Stimulated activated CD4-positive, alpha-beta T cell treated with anti-CD3 and anti-CD28 coated beads, TNF-alpha, amount 100 ng/mL, for 48 hours (primary cell): ENCODE results near the gene PDGFD.

Experiments used
- DNase-seq, 3 donors: peaks; one replicate each; pipeline ENCODE4 v3.0.0-alpha.2; 2020; ENCODE audit warnings: low read depth in 3 of 3

Gene PDGFD

GRCh38 chr11:104145062-104145461 is 18.9 kb downstream of the PDGFD start:
- no peak for DNase-seq

DNA sequence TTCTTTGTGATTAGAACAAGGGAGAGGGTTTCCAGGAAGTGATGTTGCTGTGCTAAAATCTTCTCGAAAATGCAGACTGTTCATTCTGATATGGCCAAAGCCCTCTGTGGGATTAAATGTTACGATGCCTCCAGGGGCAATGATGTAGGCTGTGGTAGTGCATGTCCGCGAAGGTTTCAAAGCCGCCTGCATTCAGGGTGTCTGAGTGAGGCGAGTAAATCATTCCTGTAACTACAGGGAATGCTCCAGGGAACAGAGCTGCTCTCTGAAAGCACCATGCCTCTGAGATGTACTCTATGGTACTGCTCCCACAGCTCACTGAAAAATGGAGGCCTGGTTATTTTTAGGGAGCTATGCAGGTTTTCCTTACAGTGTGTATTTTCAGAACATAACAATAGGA is 21.2 kb downstream of the PDGFD start:
- DNase-seq, result no peak

GRCh38 chr11:104136861-104137260 is 27.1 kb downstream of the PDGFD start:
- DNase-seq, result no peak

GRCh38 chr11:104134745-104135144 is 29.2 kb downstream of the PDGFD start:
- no peak for DNase-seq

DNA sequence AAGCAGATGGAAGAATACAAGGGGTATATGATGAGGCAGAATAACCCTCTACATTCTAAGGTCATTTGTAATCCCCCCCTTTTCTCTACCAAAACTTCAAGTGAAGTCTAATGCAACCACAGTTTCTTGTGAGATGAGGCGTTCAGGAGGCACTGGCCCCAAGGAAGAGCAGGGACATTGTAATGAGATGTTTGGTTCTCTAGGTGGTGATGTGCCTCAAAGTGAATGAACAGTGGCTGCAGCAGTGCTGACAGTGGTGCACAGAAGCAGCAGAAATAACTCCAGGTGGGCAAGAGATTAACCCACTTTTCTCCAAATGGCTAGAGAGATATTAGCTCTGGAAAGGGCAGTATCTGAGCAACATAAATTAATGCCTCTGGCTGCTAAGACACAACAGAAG is 33.8 kb downstream of the PDGFD start:
- DNase-seq, result no peak

DNA sequence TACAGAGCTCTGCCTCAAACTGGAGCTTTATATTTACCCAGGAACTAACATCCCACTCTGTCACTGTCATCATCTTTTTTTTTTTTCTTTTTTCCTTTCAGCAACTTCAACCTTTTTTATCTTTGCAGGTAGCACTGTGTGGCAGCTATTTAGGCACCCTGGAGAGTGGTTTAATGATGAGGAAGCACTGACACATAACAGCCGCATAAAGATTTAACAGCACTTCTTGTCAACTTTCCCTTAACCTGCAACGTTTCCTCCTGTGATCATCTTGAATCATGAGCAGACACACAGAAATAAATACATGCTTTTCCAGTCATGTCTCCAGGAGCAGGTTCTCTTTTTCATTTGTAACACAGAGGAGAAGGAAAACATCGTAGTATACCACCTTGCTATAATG is 34.8 kb downstream of the PDGFD start:
- no peak for DNase-seq

GRCh38 chr11:104127828-104128227 is 36.1 kb downstream of the PDGFD start:
- no peak for DNase-seq

DNA sequence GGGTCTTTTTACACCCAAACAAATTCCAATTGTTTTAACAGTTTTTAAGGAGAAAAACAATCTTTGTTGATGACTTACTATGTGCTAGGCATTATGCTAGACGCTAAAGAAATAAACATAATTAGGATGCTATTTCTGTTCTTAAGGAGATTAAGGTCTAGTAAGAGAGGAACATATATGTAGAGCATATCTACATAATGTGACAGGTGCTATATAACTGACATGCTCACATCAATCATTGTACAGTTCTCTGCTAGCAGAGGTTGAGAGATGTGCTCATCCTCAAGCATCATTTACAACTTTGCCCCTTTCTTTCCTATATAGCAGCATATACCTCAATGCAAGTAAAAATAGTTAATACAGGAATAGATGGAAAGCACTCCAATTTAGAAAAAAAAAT is 37.5 kb downstream of the PDGFD start:
- DNase-seq, result no peak

- DNase-seq, result no peak
These were observed 39.0 kb downstream of the PDGFD start for GRCh38 chr11:104124979-104125378.

GRCh38 chr11:104122836-104123235 is 41.1 kb downstream of the PDGFD start:
- no peak for DNase-seq

DNA sequence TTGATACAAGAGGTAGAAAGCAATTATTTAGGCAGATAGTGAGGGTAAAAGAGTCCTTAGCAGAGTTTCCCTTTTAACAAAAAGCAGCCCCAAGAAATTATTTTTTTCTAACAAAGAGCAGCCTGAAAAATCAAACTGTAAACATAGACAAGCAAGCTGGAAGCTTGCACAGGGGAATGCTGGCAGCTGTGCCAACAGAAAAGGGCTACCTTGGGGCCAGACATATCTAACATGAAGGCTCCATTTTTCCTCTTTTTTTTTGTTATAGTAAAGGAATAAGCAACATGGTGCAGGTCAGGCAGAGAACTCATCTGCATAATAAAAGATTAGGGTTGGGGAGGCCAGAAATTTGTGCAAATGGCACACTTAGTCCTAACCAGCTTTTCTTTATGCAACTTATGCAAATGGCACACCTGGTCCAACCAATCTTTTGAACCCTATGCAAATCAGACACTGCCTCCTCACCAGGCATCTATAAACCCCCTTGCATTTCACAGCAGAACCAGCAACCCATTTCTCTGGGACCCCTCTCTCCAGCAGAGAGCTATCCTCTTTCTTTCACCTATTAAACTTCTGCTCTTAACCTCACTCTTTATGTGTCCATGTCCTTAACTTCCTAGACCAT is 41.8 kb downstream of the PDGFD start:
- DNase-seq, result no peak

DNA sequence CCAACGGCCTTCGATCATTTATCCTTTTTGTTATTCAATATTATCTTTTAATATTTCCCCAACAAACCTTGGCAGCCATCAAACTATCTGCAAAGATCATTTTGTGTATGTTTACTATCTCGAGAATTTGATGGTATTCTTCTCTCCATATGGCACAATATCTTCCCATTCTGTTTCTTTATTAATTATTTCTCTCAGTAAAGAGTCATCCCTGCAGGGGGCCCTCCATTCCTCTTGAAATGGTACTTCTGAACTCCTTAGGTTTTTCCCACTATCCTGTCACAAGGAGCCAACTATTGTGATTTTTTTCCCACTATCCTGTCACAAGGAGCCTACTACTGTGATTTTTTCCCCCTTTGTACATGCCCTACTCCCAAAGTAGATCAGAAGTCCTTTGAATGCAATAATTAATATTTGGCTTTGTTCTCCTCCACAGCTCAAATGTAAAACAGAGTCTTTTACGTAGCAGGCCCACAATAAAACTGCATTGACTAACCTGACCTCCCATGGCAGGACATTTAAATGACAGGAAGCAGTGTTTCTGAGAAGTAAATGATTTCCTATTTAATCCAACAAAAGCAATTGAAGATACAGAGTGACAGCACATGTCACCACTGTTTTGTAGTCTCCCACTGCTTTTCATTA is 43.3 kb downstream of the PDGFD start:
- no peak for DNase-seq

DNA sequence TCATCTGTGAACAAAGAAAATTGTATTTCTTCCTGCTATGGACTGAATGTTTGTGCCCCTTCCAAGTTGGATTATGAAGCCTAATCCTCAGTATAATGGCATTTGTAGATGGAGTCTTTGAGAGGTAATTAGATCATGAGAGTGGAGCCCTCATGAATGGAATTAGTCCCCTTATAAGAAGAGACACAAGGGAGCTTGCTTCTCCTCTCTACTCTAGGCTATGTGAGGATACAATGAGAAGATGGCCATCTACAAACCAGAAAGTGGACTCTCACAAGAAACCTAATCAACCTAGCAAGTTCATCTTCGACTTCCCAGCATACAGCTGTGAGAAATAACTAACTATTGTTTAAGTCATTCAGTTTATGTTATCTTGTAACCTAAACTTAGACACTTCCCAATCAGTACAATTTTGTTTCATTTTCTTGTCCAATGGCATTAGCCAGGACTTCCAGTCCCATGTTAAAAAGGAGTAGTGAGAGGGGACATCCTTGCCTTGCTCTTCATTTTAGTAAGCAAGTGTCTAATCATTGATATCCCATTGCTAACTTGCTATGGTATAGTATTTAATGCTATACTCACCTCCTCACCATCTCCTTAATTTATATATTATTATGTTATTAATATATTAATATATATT is 45.7 kb downstream of the PDGFD start:
- DNase-seq, result no peak

- DNase-seq, result no peak
These were observed 50.4 kb downstream of the PDGFD start for GRCh38 chr11:104113541-104113940.

DNA sequence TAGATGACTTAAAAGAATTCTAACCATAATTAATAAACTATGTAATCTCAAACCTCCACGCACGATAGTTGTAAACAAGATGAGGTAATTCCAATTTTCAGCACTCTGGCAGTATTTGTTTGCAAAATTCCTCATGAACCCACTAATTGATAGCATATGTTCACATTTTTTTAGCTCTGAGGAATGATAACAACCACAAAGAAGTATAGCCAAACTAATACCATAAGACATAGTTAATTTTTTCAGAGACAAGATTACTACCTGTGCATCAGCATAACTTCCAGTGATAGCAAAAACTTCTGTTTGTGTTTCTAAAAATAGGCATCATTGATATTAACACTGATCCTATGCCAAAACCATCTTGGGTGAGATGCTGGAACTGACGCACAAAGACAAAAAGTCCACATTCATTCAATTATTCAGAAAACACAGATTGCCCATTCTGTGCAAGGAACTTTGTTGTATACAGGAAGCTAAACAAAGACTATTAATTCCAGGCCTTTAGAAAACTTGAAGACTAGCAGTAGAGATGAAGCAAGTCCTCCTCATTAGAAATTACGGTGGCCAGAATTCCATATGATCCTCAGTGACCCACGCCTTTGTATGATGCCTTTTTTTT is 57.7 kb downstream of the PDGFD start:
- DNase-seq, result no peak

GRCh38 chr11:104105155-104105554 is 58.8 kb downstream of the PDGFD start:
- DNase-seq, result no peak

DNA sequence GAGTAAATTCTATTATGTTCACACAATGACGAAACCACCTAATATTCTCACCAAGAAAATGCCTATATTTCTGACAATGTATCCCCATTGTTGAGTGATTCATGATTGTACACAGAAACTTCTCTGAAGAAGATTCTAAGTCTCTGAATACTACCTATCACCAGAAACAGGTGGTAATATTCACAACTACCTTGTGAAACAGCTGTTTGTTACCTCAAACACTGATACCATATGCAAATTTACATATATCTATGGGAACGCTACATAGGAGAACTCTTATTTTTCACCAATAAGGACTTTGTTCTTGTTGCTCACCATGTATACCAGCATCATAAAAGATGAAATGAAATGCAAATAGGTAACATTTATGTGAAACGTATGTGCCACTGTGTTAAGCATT is 59.3 kb downstream of the PDGFD start:
- no peak for DNase-seq

DNA sequence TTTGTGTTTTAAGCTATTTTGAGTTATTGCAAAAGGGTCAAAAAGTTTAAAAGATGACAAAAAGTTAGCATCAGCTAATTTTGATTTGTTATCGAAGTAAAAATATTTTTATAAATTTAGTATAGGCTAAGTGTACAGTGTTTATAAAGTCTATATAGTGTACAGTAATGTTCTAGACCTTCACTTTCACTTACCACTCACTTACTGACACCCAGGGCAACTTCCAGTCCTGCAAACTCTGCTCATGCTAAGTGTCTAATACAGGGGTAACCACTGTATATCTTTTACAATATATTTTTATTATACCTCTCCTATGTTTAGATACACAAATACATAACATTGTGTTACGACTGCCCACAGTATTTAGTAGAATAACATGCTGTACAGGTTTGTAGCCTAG is 59.7 kb downstream of the PDGFD start:
- DNase-seq, result no peak

GRCh38 chr11:104098555-104098954 is 65.4 kb downstream of the PDGFD start:
- DNase-seq, result no peak

DNA sequence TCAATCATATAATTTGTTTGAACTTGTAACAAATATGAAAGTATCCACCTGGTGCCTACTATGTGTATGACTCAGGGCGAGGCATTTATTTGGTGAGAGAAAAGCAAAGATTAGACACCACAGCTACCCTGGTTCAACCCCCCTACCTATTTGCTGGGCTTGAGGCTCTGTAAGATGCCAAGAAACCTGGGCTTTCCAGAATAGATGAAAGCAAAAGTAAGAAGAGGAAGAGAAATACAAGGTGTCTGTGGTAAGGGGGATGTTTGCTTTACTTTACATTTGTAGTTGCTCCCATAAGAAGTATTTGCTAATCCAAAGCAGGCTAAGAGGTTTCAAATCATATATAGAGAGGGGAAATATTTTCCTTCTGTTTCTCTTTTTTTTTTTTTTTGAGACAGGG is 65.8 kb downstream of the PDGFD start:
- DNase-seq, result no peak

- no peak for DNase-seq
These were observed 67.0 kb downstream of the PDGFD start for GRCh38 chr11:104096900-104097299.

- no peak for DNase-seq
These were observed 68.2 kb downstream of the PDGFD start for GRCh38 chr11:104095791-104096190.

DNA sequence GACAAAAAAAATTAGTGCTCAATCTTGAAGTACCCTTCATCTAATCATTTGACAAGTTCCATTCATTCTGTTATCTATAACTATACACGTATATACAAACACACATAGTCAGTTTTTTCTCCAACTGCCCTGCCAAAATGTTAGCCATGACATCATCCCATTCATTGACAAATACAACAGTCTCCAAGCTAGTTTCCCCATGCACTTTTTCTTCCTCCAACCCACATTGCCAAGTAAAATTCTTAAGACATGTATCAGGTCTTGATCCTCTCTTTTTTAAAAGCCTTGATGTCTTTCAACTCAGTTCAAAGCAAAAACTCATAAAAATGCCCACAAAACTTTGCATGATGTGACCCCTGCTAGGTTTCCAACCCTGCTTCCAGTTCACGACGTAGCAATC is 69.4 kb downstream of the PDGFD start:
- DNase-seq, result no peak
